CD14-positive monocyte (primary cell): Measurements from ENCODE around the gene PLOD1. TPM values are rescaled to one million over a fixed set of nuclear protein-coding genes. Genes with fewer than 3 reads are reported as not detected.

Experiments used
- DNase-seq, 3 donors: peaks; one replicate each; pipeline ENCODE4 v3.0.0-alpha.2; 2011 to 2022
- H2AFZ ChIP-seq: 2 replicates; pipeline ENCODE4 v1.6.0; 2012; ENCODE audit warnings: mild to moderate bottlenecking, low read depth, low read length, inconsistent platforms; ENCODE audit not compliant: insufficient read depth, poor library complexity, severe bottlenecking
- H3K27ac ChIP-seq, 2 donors: 1 replicate in 1 of 2; 2 replicates in 1 of 2; pipeline ENCODE4 v1.5.1; 2012 to 2013; ENCODE audit warnings: low read length in 2 of 2, control low read depth in 1 of 2, inconsistent platforms in 1 of 2, low read depth in 1 of 2, mild to moderate bottlenecking in 1 of 2
- H3K27me3 ChIP-seq, 2 donors: one replicate each; pipeline versions ENCODE4 v1.6.0 to v1.6.1; 2011 to 2013; ENCODE audit warnings: low read length in 2 of 2; ENCODE audit not compliant: control insufficient read depth in 2 of 2, insufficient read depth in 2 of 2
- H3K36me3 ChIP-seq, 2 donors: replicated peaks in 1 of 2; 1 replicate in 1 of 2; 2 replicates in 1 of 2; pipeline versions ENCODE4 v1.5.1 to v1.6.1; 2012 to 2013; ENCODE audit warnings: low read length in 2 of 2, control low read depth in 1 of 2, inconsistent platforms in 1 of 2, mild to moderate bottlenecking in 1 of 2; ENCODE audit not compliant: insufficient read depth in 2 of 2, control insufficient read depth in 1 of 2
- H3K4me1 ChIP-seq, 2 donors: 1 replicate in 1 of 2; 2 replicates in 1 of 2; pipeline versions ENCODE4 v1.5.1 to v1.6.1; 2012 to 2013; ENCODE audit warnings: low read length in 2 of 2, control low read depth in 1 of 2, inconsistent platforms in 1 of 2, mild to moderate bottlenecking in 1 of 2, moderate library complexity in 1 of 2; ENCODE audit not compliant: insufficient read depth in 2 of 2, control insufficient read depth in 1 of 2
- H3K4me2 ChIP-seq: replicated peaks from 2 replicates; pipeline ENCODE3; 2012; ENCODE audit warnings: low read length, moderate library complexity, mild to moderate bottlenecking; ENCODE audit not compliant: poor library complexity, severe bottlenecking; ENCODE audit errors: extremely low read depth
- H3K4me3 ChIP-seq, 3 experiments: fragments of 200-600 bp in 1 of 3; sonication (generic) in 1 of 3; replicated peaks in 1 of 3; 1 replicate in 2 of 3; 2 replicates in 1 of 3; pipeline ENCODE4 v1.5.1; 2011 to 2013; ENCODE audit warnings: low read length in 3 of 3, mild to moderate bottlenecking in 3 of 3, control low read depth in 2 of 3, low read depth in 2 of 3, inconsistent platforms in 1 of 3, moderate library complexity in 1 of 3
- H3K79me2 ChIP-seq: 2 replicates; pipeline ENCODE4 v1.6.0; 2012; ENCODE audit warnings: mild to moderate bottlenecking, control low read depth, inconsistent platforms, low read length, moderate library complexity; ENCODE audit not compliant: insufficient read depth
- H3K9ac ChIP-seq: 2 replicates; pipeline ENCODE4 v1.6.0; 2017; ENCODE audit warnings: low read length, mild to moderate bottlenecking; ENCODE audit not compliant: insufficient read depth, poor library complexity, severe bottlenecking
- H3K9me3 ChIP-seq, 2 donors: replicated peaks in 1 of 2; 1 replicate in 1 of 2; 2 replicates in 1 of 2; pipeline versions ENCODE4 v1.5.1 to v1.6.1; 2012 to 2013; ENCODE audit warnings: low read length in 2 of 2, control low read depth in 1 of 2; ENCODE audit not compliant: control insufficient read depth in 1 of 2, insufficient read depth in 1 of 2
- H4K20me1 ChIP-seq: 2 replicates; pipeline ENCODE4 v1.6.0; 2012; ENCODE audit warnings: mild to moderate bottlenecking, low read length, control low read depth, moderate library complexity; ENCODE audit not compliant: insufficient read depth
- H3K27ac Mint-ChIP-seq, 7 donors: one replicate each; pipeline ENCODE4 v1.8.0; 2020; ENCODE audit warnings: mild to moderate bottlenecking in 7 of 7, mixed read lengths in 7 of 7, moderate library complexity in 6 of 7, inconsistent platforms in 2 of 7
- H3K27me3 Mint-ChIP-seq, 3 donors: one replicate each; pipeline ENCODE4 v1.8.0; 2021 to 2022; ENCODE audit warnings: low read depth in 3 of 3, mild to moderate bottlenecking in 3 of 3, mixed read lengths in 3 of 3, moderate library complexity in 3 of 3, inconsistent platforms in 1 of 3
- H3K36me3 Mint-ChIP-seq, 2 donors: one replicate each; pipeline ENCODE4 v1.8.0; 2020; ENCODE audit warnings: mixed read lengths in 2 of 2, inconsistent platforms in 1 of 2, mild to moderate bottlenecking in 1 of 2
- H3K4me1 Mint-ChIP-seq: one replicate; pipeline ENCODE4 v1.8.0; 2020; ENCODE audit warnings: mild to moderate bottlenecking, mixed read lengths
- H3K4me3 Mint-ChIP-seq, 2 donors: one replicate each; pipeline ENCODE4 v1.8.0; 2020; ENCODE audit warnings: mild to moderate bottlenecking in 2 of 2, mixed read lengths in 2 of 2, moderate library complexity in 1 of 2
- H3K9me3 Mint-ChIP-seq, 7 donors: one replicate each; pipeline ENCODE4 v1.8.0; 2020 to 2022; ENCODE audit warnings: mixed read lengths in 7 of 7, mild to moderate bottlenecking in 6 of 7, moderate library complexity in 6 of 7, inconsistent platforms in 2 of 7
- CTCF ChIP-seq: fragments of 200-600 bp; IDR thresholded peaks from one replicate; pipeline ENCODE4 v1.8.0; 2022; ENCODE audit warnings: antibody characterized with exemption, mild to moderate bottlenecking
- WGBS: methylation state at CpG from one replicate; pipeline ENCODE4 v1.1.5; 2013; ENCODE audit warnings: missing lambda C conversion rate; ENCODE audit not compliant: insufficient coverage; 5-methylcytosine and 5-hydroxymethylcytosine counted together
- intact Hi-C, 2 donors: fragments of 100-400 bp; cut with micrococcal nuclease; formaldehyde crosslinking; loops; one replicate each; pipeline versions ENCODE4 v1.15.0 to v1.15.1; 2023
- polyA plus RNA-seq, 3 donors: library from polyadenylated mRNA; depleted of rRNA in 1 of 3; unstranded in 2 of 3; stranded (reverse) in 1 of 3; fragments of 300-500 nt in 2 of 3; fragments of >200 nt in 1 of 3; fragmentation: Illumina TruSeq in 2 of 3; gene quantifications; 1 replicate in 2 of 3; 2 replicates in 1 of 3; pipeline ENCODE4 v1.2.3, GENCODE V29; 2012 to 2021

PLOD1 gene
- polyA plus RNA-seq, 3 donors: 44.5 to 53.4 (median 53.1) TPM

GRCh38 chr1:11960715-11961114, 26.2 kb downstream of the PLOD1 start:
- H4K20me1 ChIP-seq: no peaks in the 10 kb centered on the region
- peaks cover 16% of the 10 kb centered on the region for H3K4me1 Mint-ChIP-seq
- H3K36me3 Mint-ChIP-seq: peaks cover 51 to 77% of the 10 kb centered on the region in 2 donors
- peak overlapping the region in 1 of 3 experiments; percentile 61 for H3K4me3 ChIP-seq
- peak overlapping the region; percentile 48 for H2AFZ ChIP-seq
- DNase-seq: peak; percentile 68 to 91 (median 80)
- H3K36me3 ChIP-seq: peaks cover 50 to 58% of the 10 kb centered on the region in 2 donors
- peak overlapping the region; percentile 68 for H3K4me2 ChIP-seq
- H3K9me3 Mint-ChIP-seq: no peaks in the 10 kb centered on the region
- peak overlapping the region; percentile 65 to 83 for H3K27ac ChIP-seq
- no peaks in the 10 kb centered on the region for H3K27me3 ChIP-seq
- H3K9ac ChIP-seq: peak overlapping the region; percentile 19
- peak overlapping the region; percentile 20 to 71 for H3K4me3 Mint-ChIP-seq
- TF ChIP-seq CTCF: no peak
- H3K4me1 ChIP-seq: peaks cover 21% of the 10 kb centered on the region in 2 donors
- H3K9me3 ChIP-seq: no peaks in the 10 kb centered on the region
- peak overlapping the region; percentile 79 to 94 (median 86) for H3K27ac Mint-ChIP-seq
- WGBS: 75% methylated on average over 5 of the region's 6 CpGs
- H3K79me2 ChIP-seq: no peaks in the 10 kb centered on the region
- peaks cover 0 to 3% (median 0%) of the 10 kb centered on the region in 3 donors for H3K27me3 Mint-ChIP-seq
- intact Hi-C loops: no loop called here

GRCh38 chr1:11961230-11961629, 26.7 kb downstream of the PLOD1 start:
- Histone ChIP-seq H3K79me2 (no peaks in the 10 kb centered on the region), H3K4me1 (peaks cover 21% of the 10 kb centered on the region in 2 donors), H3K36me3 (peaks cover 55 to 60% of the 10 kb centered on the region in 2 donors), H3K9me3 (no peaks in the 10 kb centered on the region), H3K9ac (no peak overlapping the region), H2AFZ (peak overlapping the region; percentile 48), H3K4me2 (peak overlapping the region; percentile 68), H4K20me1 (no peaks in the 10 kb centered on the region), H3K27ac (peak overlapping the region; percentile 65 to 83), H3K27me3 (no peaks in the 10 kb centered on the region), H3K4me3 (peak overlapping the region in 1 of 3 experiments; percentile 61)
- Mint-ChIP-seq H3K27ac (peak overlapping the region; percentile 79 to 94 (median 86)), H3K4me1 (peaks cover 16% of the 10 kb centered on the region), H3K4me3 (peak overlapping the region; percentile 31 to 71), H3K36me3 (peaks cover 53 to 78% of the 10 kb centered on the region in 2 donors), H3K9me3 (no peaks in the 10 kb centered on the region), H3K27me3 (peaks cover 0 to 3% (median 0%) of the 10 kb centered on the region in 3 donors)
- peak; percentile 23 to 54 (median 43) for DNase-seq
- 0% methylated on average over 3 of the region's 4 CpGs for WGBS
- no peak for TF ChIP-seq CTCF
- intact Hi-C loops: no loop called here
